Lower leg skin (tissue), 4 donors: ENCODE measurements around the gene PATZ1. TPM values are rescaled to one million over a fixed set of nuclear protein-coding genes. Genes with fewer than 3 reads are reported as not detected.

Experiments
- DNase-seq, 2 donors: peaks; one replicate each; pipeline ENCODE4 v3.0.0-alpha.2; 2019; ENCODE audit warnings: low spot score in 2 of 2
- H3K4me3 ChIP-seq: fragments of 200-600 bp; sonication (generic); 2 replicates; pipeline ENCODE4 v1.5.1; 2017; ENCODE audit warnings: mild to moderate bottlenecking, low read depth; ENCODE audit not compliant: poor library complexity, severe bottlenecking
- POLR2A ChIP-seq, 2 donors: fragments of 450-650 bp; IDR thresholded peaks; one replicate each; pipeline ENCODE4 v1.6.1; 2016 to 2017; ENCODE audit warnings: antibody characterized with exemption in 2 of 2, mild to moderate bottlenecking in 1 of 2, moderate library complexity in 1 of 2
- WGBS, 2 donors: methylation state at CpG; one replicate each; pipeline ENCODE4 v1.1.5; 2018; 5-methylcytosine and 5-hydroxymethylcytosine counted together
- intact Hi-C: fragments of 100-400 bp; cut with DNase I; formaldehyde crosslinking; loops from one replicate; pipeline ENCODE4 v1.15.0; 2023; ENCODE audit warnings: low total_unique reads
- total RNA-seq, 4 donors: library from RNA; depleted of rRNA; stranded (reverse); fragments of >200 nt; gene quantifications; one replicate each; pipeline ENCODE4 v1.1.0, GENCODE V29; 2016
- TF ChIP-seq, protein P1 (sequence below), 3 donors: fragments of 450-650 bp; IDR thresholded peaks; one replicate each; pipeline ENCODE4 v1.5.1; 2016; ENCODE audit warnings: antibody characterized with exemption in 3 of 3, mild to moderate bottlenecking in 3 of 3, moderate library complexity in 2 of 3

The PATZ1 gene
- total RNA-seq, 4 donors from 2014 or later, result 10.5 to 17.0 (median 13.0) TPM

DNA sequence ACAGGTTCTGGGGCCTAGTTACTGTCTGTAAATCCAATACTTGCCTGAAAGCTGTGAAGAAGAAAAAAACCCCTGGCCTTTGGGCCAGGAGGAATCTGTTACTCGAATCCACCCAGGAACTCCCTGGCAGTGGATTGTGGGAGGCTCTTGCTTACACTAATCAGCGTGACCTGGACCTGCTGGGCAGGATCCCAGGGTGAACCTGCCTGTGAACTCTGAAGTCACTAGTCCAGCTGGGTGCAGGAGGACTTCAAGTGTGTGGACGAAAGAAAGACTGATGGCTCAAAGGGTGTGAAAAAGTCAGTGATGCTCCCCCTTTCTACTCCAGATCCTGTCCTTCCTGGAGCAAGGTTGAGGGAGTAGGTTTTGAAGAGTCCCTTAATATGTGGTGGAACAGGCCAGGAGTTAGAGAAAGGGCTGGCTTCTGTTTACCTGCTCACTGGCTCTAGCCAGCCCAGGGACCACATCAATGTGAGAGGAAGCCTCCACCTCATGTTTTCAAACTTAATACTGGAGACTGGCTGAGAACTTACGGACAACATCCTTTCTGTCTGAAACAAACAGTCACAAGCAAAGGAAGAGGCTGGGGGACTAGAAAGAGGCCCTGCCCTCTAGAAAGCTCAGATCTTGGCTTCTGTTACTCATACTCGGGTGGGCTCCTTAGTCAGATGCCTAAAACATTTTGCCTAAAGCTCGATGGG, 67.4 kb downstream of the PATZ1 start:
- no peak for DNase-seq
- WGBS, 2 donors, result 58 to 60% methylated on average over 6 of the region's 6 CpGs
- TF ChIP-seq, protein P1, sequence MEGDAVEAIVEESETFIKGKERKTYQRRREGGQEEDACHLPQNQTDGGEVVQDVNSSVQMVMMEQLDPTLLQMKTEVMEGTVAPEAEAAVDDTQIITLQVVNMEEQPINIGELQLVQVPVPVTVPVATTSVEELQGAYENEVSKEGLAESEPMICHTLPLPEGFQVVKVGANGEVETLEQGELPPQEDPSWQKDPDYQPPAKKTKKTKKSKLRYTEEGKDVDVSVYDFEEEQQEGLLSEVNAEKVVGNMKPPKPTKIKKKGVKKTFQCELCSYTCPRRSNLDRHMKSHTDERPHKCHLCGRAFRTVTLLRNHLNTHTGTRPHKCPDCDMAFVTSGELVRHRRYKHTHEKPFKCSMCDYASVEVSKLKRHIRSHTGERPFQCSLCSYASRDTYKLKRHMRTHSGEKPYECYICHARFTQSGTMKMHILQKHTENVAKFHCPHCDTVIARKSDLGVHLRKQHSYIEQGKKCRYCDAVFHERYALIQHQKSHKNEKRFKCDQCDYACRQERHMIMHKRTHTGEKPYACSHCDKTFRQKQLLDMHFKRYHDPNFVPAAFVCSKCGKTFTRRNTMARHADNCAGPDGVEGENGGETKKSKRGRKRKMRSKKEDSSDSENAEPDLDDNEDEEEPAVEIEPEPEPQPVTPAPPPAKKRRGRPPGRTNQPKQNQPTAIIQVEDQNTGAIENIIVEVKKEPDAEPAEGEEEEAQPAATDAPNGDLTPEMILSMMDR (IDR thresholded peaks at IDR 0.05), result no peak
- TF ChIP-seq POLR2A (IDR thresholded peaks at IDR 0.05), result no peak
- no peak overlapping the region for H3K4me3 ChIP-seq
- intact Hi-C loops, result no loop called here

DNA sequence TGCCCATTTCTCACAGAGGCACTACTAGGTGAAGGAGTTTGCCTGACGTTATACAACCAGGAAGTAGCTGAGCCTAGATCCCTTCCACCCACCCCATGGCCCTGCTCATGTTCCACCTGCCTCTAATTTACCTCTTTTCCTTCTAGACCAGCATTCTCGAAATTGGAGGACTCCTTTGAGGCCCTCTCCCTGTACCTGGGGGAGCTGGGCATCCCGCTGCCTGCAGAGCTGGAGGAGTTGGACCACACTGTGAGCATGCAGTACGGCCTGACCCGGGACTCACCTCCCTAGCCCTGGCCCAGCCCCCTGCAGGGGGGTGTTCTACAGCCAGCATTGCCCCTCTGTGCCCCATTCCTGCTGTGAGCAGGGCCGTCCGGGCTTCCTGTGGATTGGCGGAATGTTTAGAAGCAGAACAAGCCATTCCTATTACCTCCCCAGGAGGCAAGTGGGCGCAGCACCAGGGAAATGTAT, 68.0 kb downstream of the PATZ1 start:
- 80 to 84% methylated on average over 7 to 9 of the region's 9 CpGs for WGBS, 2 donors
- intact Hi-C loops, result no loop called here
- H3K4me3 ChIP-seq, result no peak overlapping the region
- TF ChIP-seq POLR2A (IDR thresholded peaks at IDR 0.05), result no peak
- TF ChIP-seq, protein P1 (IDR thresholded peaks at IDR 0.05), result no peak
- DNase-seq, result no peak

GRCh38 chr22:31277741-31278140, 68.4 kb downstream of the PATZ1 start:
- 85 to 92% methylated on average over 5 of the region's 5 CpGs for WGBS, 2 donors
- TF ChIP-seq, protein P1 (IDR thresholded peaks at IDR 0.05), result no peak
- TF ChIP-seq POLR2A (IDR thresholded peaks at IDR 0.05), result no peak
- no peak for DNase-seq
- intact Hi-C loops, result no loop called here
- no peak overlapping the region for H3K4me3 ChIP-seq

- TF ChIP-seq, protein P1 (IDR thresholded peaks at IDR 0.05), result no peak
- no peak for TF ChIP-seq POLR2A (IDR thresholded peaks at IDR 0.05)
- WGBS, 2 donors, result 92 to 94% methylated on average over 45 to 69 of the region's 69 CpGs
- DNase-seq, result no peak
- intact Hi-C loops, result no loop called here
- no peak overlapping the region for H3K4me3 ChIP-seq
Observed at GRCh38 chr22:31276426-31277167, 69.5 kb downstream of the PATZ1 start.

Other genes starting within 250 kb of the PATZ1 start
- gene SELENOM, start 238.8 kb downstream of the PATZ1 start, total RNA-seq, result 100 to 1,000 TPM in 2 of 4 donors, 10 to 100 TPM in 2; 66.6 to 164 (median 92.8) TPM
- 1 to 10 TPM; 1.4 to 4.2 (median 2.9) TPM for gene INPP5J, start 223.4 kb downstream of the PATZ1 start, total RNA-seq
- gene PLA2G3, start 205.8 kb downstream of the PATZ1 start, total RNA-seq, result 10 to 100 TPM in 2 of 4 donors, 1 to 10 TPM in 2; 6.5 to 11.3 (median 8.7) TPM
- gene RNF185, start 186.2 kb downstream of the PATZ1 start, total RNA-seq, result 10 to 100 TPM; 29.0 to 59.0 (median 44.7) TPM
- 100 to 1,000 TPM; 135 to 218 (median 168) TPM for gene LIMK2, start 134.0 kb downstream of the PATZ1 start, total RNA-seq
- gene PIK3IP1, start 53.9 kb downstream of the PATZ1 start, total RNA-seq, result 100 to 1,000 TPM in 3 of 4 donors, 10 to 100 TPM in 1; 84.8 to 162 (median 120) TPM
- 10 to 100 TPM; 43.0 to 55.1 (median 48.7) TPM for gene DRG1, start 53.3 kb upstream of the PATZ1 start, total RNA-seq
- 10 to 100 TPM; 14.7 to 20.8 (median 16.9) TPM for gene EIF4ENIF1, start 143.5 kb upstream of the PATZ1 start, total RNA-seq
- gene SFI1, start 150.2 kb upstream of the PATZ1 start, total RNA-seq, result 10 to 100 TPM; 24.2 to 66.4 (median 32.2) TPM